Kidney (tissue), 14 donors: ENCODE results near the gene COG4. TPM values are rescaled to one million over a fixed set of nuclear protein-coding genes. Genes with fewer than 3 reads are reported as not detected.

Experiments used
- DNase-seq, 5 donors: peaks; one replicate each; pipeline ENCODE4 v3.0.0-alpha.2; 2013 to 2020
- FAIRE-seq: peaks from 2 replicates; lab custom pipeline; 2012; peaks lifted over from hg19 to GRCh38; lab: Jason Lieb, UNC
- H3K27ac ChIP-seq, 2 donors: one replicate each; pipeline ENCODE4 v1.7.0; 2013; ENCODE audit warnings: low read depth in 2 of 2, low read length in 2 of 2, inconsistent platforms in 1 of 2
- H3K27me3 ChIP-seq: one replicate; pipeline ENCODE4 v1.7.1; 2013; ENCODE audit warnings: low read length, inconsistent platforms; ENCODE audit not compliant: control insufficient read depth, insufficient read depth
- H3K36me3 ChIP-seq, 3 donors: one replicate each; pipeline versions ENCODE4 v1.7.0 to v1.7.1; 2013; ENCODE audit warnings: low read length in 3 of 3, control low read depth in 1 of 3, inconsistent platforms in 1 of 3; ENCODE audit not compliant: insufficient read depth in 3 of 3, control insufficient read depth in 2 of 3
- H3K4me1 ChIP-seq, 3 donors: one replicate each; pipeline versions ENCODE4 v1.7.0 to v1.7.1; 2013; ENCODE audit warnings: low read length in 3 of 3, inconsistent platforms in 1 of 3, low read depth in 1 of 3; ENCODE audit not compliant: control insufficient read depth in 2 of 3, insufficient read depth in 2 of 3
- H3K4me3 ChIP-seq, 3 donors: one replicate each; pipeline versions ENCODE4 v1.7.0 to v1.8.1; 2013; ENCODE audit warnings: low read length in 3 of 3, control low read depth in 1 of 3, inconsistent platforms in 1 of 3
- H3K9ac ChIP-seq, 3 donors: one replicate each; pipeline versions ENCODE4 v1.7.0 to v1.7.1; 2013; ENCODE audit warnings: low read length in 3 of 3, control low read depth in 1 of 3, inconsistent platforms in 1 of 3
- H3K9me3 ChIP-seq, 3 donors: one replicate each; pipeline versions ENCODE4 v1.7.0 to v1.7.1; 2013; ENCODE audit warnings: low read length in 3 of 3, control low read depth in 1 of 3, inconsistent platforms in 1 of 3; ENCODE audit not compliant: control insufficient read depth in 2 of 3, insufficient read depth in 1 of 3
- CTCF ChIP-seq: IDR thresholded peaks from 3 replicates; pipeline ENCODE4 v1.5.1; 2012; ENCODE audit warnings: mild to moderate bottlenecking, moderate library complexity, borderline replicate concordance; ENCODE audit not compliant: insufficient read depth; ENCODE audit errors: extremely low read depth
- intact Hi-C: fragments of 100-400 bp; cut with DNase I; formaldehyde crosslinking; loops from one replicate; pipeline ENCODE4 v1.11.1; 2022
- polyA plus RNA-seq: library from polyadenylated mRNA; stranded (reverse); fragments of 350-450 nt; fragmentation: Illumina TruSeq; extraction: RNeasy Lipid Tissue Mini Kit (QIAGEN cat#74804); gene quantifications from one replicate; pipeline ENCODE4 v1.2.3, GENCODE V29; 2014; ENCODE audit warnings: low read depth, low replicate concordance; ENCODE audit not compliant: insufficient read depth
- total RNA-seq: library from RNA; stranded (reverse); fragmentation: NEBNext Ultra II Directional; extraction: Animal tissue kit (Norgen Biotek cat#: 25700); gene quantifications from one replicate; pipeline ENCODE4 v1.2.1, GENCODE V29; 2021
- donor health status: control.
- donor health status: control.
- donor health status: control.
- donor health status: control.
- donor health status: control.
- donor health status: DM: yes; HTN: yes; CAD: no.
- donor health status: Normal renal cell carcinoma (clear cell type).

The COG4 gene
- total and polyA plus RNA-seq, 2 donors from 2014 or later: 42.9 to 69.7 TPM

DNA sequence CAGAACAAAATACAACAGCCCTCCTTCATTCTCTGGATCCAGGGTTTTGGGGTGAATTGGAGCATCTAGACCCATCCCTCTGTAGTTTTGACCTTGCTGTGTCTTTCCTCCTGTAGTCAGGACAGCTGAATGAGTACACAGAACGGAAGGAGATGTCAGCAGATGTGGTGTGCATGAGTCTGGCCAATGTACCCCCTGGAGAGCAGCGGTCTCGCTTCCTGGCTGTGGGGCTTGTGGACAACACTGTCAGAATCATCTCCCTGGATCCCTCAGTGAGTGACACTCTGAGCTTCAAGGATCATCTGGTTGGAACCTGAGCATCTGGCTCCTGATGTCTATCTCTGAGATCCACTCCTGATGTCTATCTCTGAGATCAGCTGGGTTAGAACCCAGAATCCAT is 32.7 kb upstream of the COG4 start:
- DNase-seq: no peak
- intact Hi-C loops: no loop called here
- Histone ChIP-seq H3K27me3 (no peaks in the 10 kb centered on the region), H3K4me1 (no peaks in the 10 kb centered on the region), H3K9ac (no peak overlapping the region), H3K9me3 (no peaks in the 10 kb centered on the region), H3K27ac (no peak overlapping the region), H3K4me3 (no peak overlapping the region), H3K36me3 (peaks cover 29 to 83% (median 66%) of the 10 kb centered on the region in 3 donors)
- FAIRE-seq: no peak
- no peak for TF ChIP-seq CTCF

DNA sequence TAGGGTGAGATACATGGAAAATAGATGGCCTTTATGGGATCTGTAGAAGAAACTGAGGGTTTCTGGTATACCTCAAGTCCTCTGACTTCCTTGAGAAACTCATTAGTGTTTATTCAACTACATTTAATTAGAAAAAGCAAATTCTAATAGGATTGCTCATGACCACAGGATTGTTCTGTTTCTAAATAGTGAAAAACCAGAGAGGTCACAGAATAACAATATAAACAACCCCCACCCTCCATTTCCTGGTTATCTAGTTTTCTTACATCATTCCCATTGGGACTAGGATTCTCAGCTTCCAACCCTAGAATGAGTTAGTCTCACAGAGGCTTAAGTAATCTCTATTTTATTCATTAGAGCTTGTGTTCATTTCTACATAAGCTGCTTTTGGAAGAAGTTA is 30.3 kb upstream of the COG4 start:
- TF ChIP-seq CTCF: no peak
- FAIRE-seq (no peak), DNase-seq (no peak)
- H3K9me3 ChIP-seq: no peaks in the 10 kb centered on the region
- H3K4me1 ChIP-seq: no peaks in the 10 kb centered on the region
- H3K27me3 ChIP-seq: no peaks in the 10 kb centered on the region
- H3K36me3 ChIP-seq: peaks cover 32 to 87% (median 66%) of the 10 kb centered on the region in 3 donors
- intact Hi-C loops: no loop called here
- no peak overlapping the region for H3K4me3 ChIP-seq
- H3K27ac ChIP-seq: no peak overlapping the region
- H3K9ac ChIP-seq: no peak overlapping the region

GRCh38 chr16:70552675-70553074 is 29.3 kb upstream of the COG4 start:
- no peak overlapping the region for H3K27ac ChIP-seq
- no peaks in the 10 kb centered on the region for H3K4me1 ChIP-seq
- DNase-seq (no peak), FAIRE-seq (no peak)
- peaks cover 35 to 87% (median 71%) of the 10 kb centered on the region in 3 donors for H3K36me3 ChIP-seq
- intact Hi-C loops: no loop called here
- H3K4me3 ChIP-seq: no peak overlapping the region
- no peaks in the 10 kb centered on the region for H3K27me3 ChIP-seq
- no peak overlapping the region for H3K9ac ChIP-seq
- H3K9me3 ChIP-seq: no peaks in the 10 kb centered on the region
- TF ChIP-seq CTCF: no peak

- Histone ChIP-seq H3K4me1 (no peaks in the 10 kb centered on the region), H3K9me3 (no peaks in the 10 kb centered on the region), H3K4me3 (no peak overlapping the region), H3K36me3 (peaks cover 30 to 81% (median 65%) of the 10 kb centered on the region in 3 donors), H3K9ac (no peak overlapping the region), H3K27ac (no peak overlapping the region), H3K27me3 (no peaks in the 10 kb centered on the region)
- intact Hi-C loops: no loop called here
- FAIRE-seq (no peak), DNase-seq (no peak)
- no peak for TF ChIP-seq CTCF
Measured at GRCh38 chr16:70551788-70552187, 28.4 kb upstream of the COG4 start.
